GM19035 (cell line): ENCODE results near the gene TNRC6C.
"Not testable (repeated sequence)": the region's sequence is repeated elsewhere in the genome, so short reads cannot be mapped to it uniquely, and the experiment has no call there.

Experiments used
- ATAC-seq: cut with Tn5 transposase; IDR thresholded peaks from one replicate; pipeline ENCODE4 v1.9.1; 2021; ENCODE audit not compliant: unreplicated experiment

TNRC6C gene

GRCh38 chr17:78072961-78073360 is 114.5 kb downstream of the TNRC6C start:
- no peak for ATAC-seq

- no peak for ATAC-seq
These were observed 116.5 kb downstream of the TNRC6C start for GRCh38 chr17:78075011-78075410.

GRCh38 chr17:78075545-78075944 is 117.0 kb downstream of the TNRC6C start:
- ATAC-seq: no peak

- no peak for ATAC-seq
These were observed 120.8 kb downstream of the TNRC6C start for GRCh38 chr17:78079253-78079652.

GRCh38 chr17:78081551-78081950 is 123.0 kb downstream of the TNRC6C start:
- ATAC-seq: no peak

GRCh38 chr17:78082355-78082872 is 123.9 kb downstream of the TNRC6C start:
- not testable (repeated sequence) for ATAC-seq

- ATAC-seq: no peak
These were observed 124.5 kb downstream of the TNRC6C start for GRCh38 chr17:78082988-78083387.

GRCh38 chr17:78086740-78087139 is 128.2 kb downstream of the TNRC6C start:
- ATAC-seq: no peak

GRCh38 chr17:78088529-78088928 is 130.0 kb downstream of the TNRC6C start:
- no peak for ATAC-seq

- no peak for ATAC-seq
These were observed 131.2 kb downstream of the TNRC6C start for GRCh38 chr17:78089576-78090281.

- no peak for ATAC-seq
These were observed 134.4 kb downstream of the TNRC6C start for GRCh38 chr17:78092794-78093324.

GRCh38 chr17:78095035-78095434 is 136.5 kb downstream of the TNRC6C start:
- no peak for ATAC-seq

- ATAC-seq: no peak
These were observed 137.6 kb downstream of the TNRC6C start for GRCh38 chr17:78096093-78096492.

GRCh38 chr17:78101112-78101511 is 142.6 kb downstream of the TNRC6C start:
- ATAC-seq: no peak

- ATAC-seq: no peak
These were observed 143.0 kb downstream of the TNRC6C start for GRCh38 chr17:78101542-78101941.

GRCh38 chr17:78103311-78103710 is 144.8 kb downstream of the TNRC6C start:
- no peak for ATAC-seq

- ATAC-seq: no peak
These were observed 146.0 kb downstream of the TNRC6C start for GRCh38 chr17:78104540-78104941.

GRCh38 chr17:78105101-78105500 is 146.6 kb downstream of the TNRC6C start:
- ATAC-seq: no peak

GRCh38 chr17:78105551-78105950 is 147.0 kb downstream of the TNRC6C start:
- ATAC-seq: no peak

GRCh38 chr17:78106211-78106610 is 147.7 kb downstream of the TNRC6C start:
- ATAC-seq: no peak

GRCh38 chr17:78107457-78107856 is 149.0 kb downstream of the TNRC6C start:
- ATAC-seq: no peak

- no peak for ATAC-seq
These were observed 149.6 kb downstream of the TNRC6C start for GRCh38 chr17:78107976-78108725.
